ENCODE results near the gene SACM1L.

GRCh38 chr3:45776611-45777010 is 87.4 kb downstream of the SACM1L start:
- TF ChIP-seq CTCF (IDR thresholded peaks at IDR 0.05), result no peak
- TF ChIP-seq POLR2A (IDR thresholded peaks at IDR 0.05), result no peak
